Mesenchymal stem cell (in vitro differentiated cells and primary cell): Measurements from ENCODE around the gene E2F7.

Experiments
- DNase-seq: peaks from one replicate; pipeline ENCODE4 v3.0.0-alpha.2; 2013
- H2AFZ ChIP-seq: one replicate; pipeline ENCODE4 v1.6.1; 2013; ENCODE audit warnings: low read depth, mild to moderate bottlenecking, control low read depth, inconsistent platforms, low read length, moderate library complexity
- H2AK5ac ChIP-seq: 2 replicates; pipeline ENCODE4 v1.6.1; 2013; ENCODE audit warnings: low read length, moderate library complexity, mild to moderate bottlenecking, inconsistent platforms; ENCODE audit not compliant: severe bottlenecking
- H2BK120ac ChIP-seq: one replicate; pipeline ENCODE4 v1.6.1; 2013; ENCODE audit warnings: low read depth, mild to moderate bottlenecking, inconsistent platforms, low read length, moderate library complexity
- H2BK12ac ChIP-seq, 2 experiments: one replicate each; pipeline ENCODE4 v1.6.1; 2013; ENCODE audit warnings: inconsistent platforms in 2 of 2, low read length in 2 of 2, mild to moderate bottlenecking in 2 of 2, moderate library complexity in 2 of 2, control low read depth in 1 of 2
- H2BK15ac ChIP-seq: one replicate; pipeline ENCODE4 v1.6.1; 2013; ENCODE audit warnings: mild to moderate bottlenecking, low read depth, inconsistent platforms; ENCODE audit not compliant: poor library complexity, severe bottlenecking
- H2BK5ac ChIP-seq: 2 replicates; pipeline ENCODE4 v1.6.1; 2013; ENCODE audit warnings: low read depth, mild to moderate bottlenecking, low read length, control low read depth, inconsistent platforms; ENCODE audit not compliant: poor library complexity, severe bottlenecking
- H3K14ac ChIP-seq, 2 experiments: one replicate each; pipeline ENCODE4 v1.6.1; 2013; ENCODE audit warnings: inconsistent platforms in 2 of 2, low read length in 2 of 2, control low read depth in 1 of 2, mild to moderate bottlenecking in 1 of 2, moderate library complexity in 1 of 2
- H3K18ac ChIP-seq, 2 experiments: one replicate each; pipeline ENCODE4 v1.6.1; 2013; ENCODE audit warnings: inconsistent platforms in 2 of 2, low read length in 2 of 2, control low read depth in 1 of 2, low read depth in 1 of 2, mild to moderate bottlenecking in 1 of 2
- H3K23ac ChIP-seq, 2 experiments: one replicate each; pipeline ENCODE4 v1.6.1; 2013; ENCODE audit warnings: inconsistent platforms in 2 of 2, low read length in 2 of 2, mild to moderate bottlenecking in 2 of 2, moderate library complexity in 2 of 2, control low read depth in 1 of 2
- H3K27ac ChIP-seq: 2 replicates; pipeline ENCODE4 v1.5.1; 2013; ENCODE audit warnings: mild to moderate bottlenecking, moderate library complexity, low read length, control low read depth, inconsistent platforms; ENCODE audit not compliant: poor library complexity, severe bottlenecking
- H3K27me3 ChIP-seq, 2 experiments: 2 replicates each; pipeline versions ENCODE4 v1.6.1 to v1.7.0; 2013; ENCODE audit warnings: low read length in 2 of 2, mild to moderate bottlenecking in 2 of 2, moderate library complexity in 2 of 2, control low read depth in 1 of 2, inconsistent platforms in 1 of 2; ENCODE audit not compliant: control insufficient read depth in 1 of 2, insufficient read depth in 1 of 2
- H3K36me3 ChIP-seq, 2 experiments: 2 replicates each; pipeline versions ENCODE4 v1.6.1 to v1.7.0; 2013; ENCODE audit warnings: low read length in 2 of 2, control low read depth in 1 of 2, inconsistent platforms in 1 of 2, low read depth in 1 of 2, mild to moderate bottlenecking in 1 of 2; ENCODE audit not compliant: insufficient read depth in 2 of 2, control insufficient read depth in 1 of 2
- H3K4ac ChIP-seq, 2 experiments: one replicate each; pipeline ENCODE4 v1.6.1; 2013; ENCODE audit warnings: inconsistent platforms in 2 of 2, low read length in 2 of 2, mild to moderate bottlenecking in 2 of 2, moderate library complexity in 2 of 2, control low read depth in 1 of 2, low read depth in 1 of 2
- H3K4me1 ChIP-seq: 2 replicates; pipeline ENCODE4 v1.6.1; 2013; ENCODE audit warnings: low read depth, low read length, control low read depth; ENCODE audit not compliant: control insufficient read depth, insufficient read depth
- H3K4me2 ChIP-seq: 2 replicates; pipeline ENCODE4 v1.6.1; 2013; ENCODE audit warnings: low read length, mild to moderate bottlenecking, inconsistent platforms; ENCODE audit not compliant: poor library complexity, severe bottlenecking
- H3K4me3 ChIP-seq, 2 experiments: 2 replicates each; pipeline versions ENCODE4 v1.5.1 to v1.7.0; 2013; ENCODE audit warnings: low read length in 2 of 2, mild to moderate bottlenecking in 2 of 2, control low read depth in 1 of 2, low read depth in 1 of 2; ENCODE audit not compliant: insufficient read depth in 1 of 2
- H3K79me1 ChIP-seq: replicated peaks from 2 replicates; pipeline ENCODE4 v1.6.1; 2013; ENCODE audit warnings: mild to moderate bottlenecking, control low read depth, low read length, inconsistent platforms; ENCODE audit not compliant: poor library complexity, severe bottlenecking
- H3K9ac ChIP-seq: 2 replicates; pipeline ENCODE4 v1.7.0; 2013; ENCODE audit warnings: mild to moderate bottlenecking, low read length, moderate library complexity
- H3K9me3 ChIP-seq: 2 replicates; pipeline ENCODE4 v1.7.0; 2013; ENCODE audit warnings: mild to moderate bottlenecking, low read length; ENCODE audit not compliant: control insufficient read depth
- H4K8ac ChIP-seq: one replicate; pipeline ENCODE4 v1.6.1; 2013; ENCODE audit warnings: inconsistent platforms, mild to moderate bottlenecking, low read length, moderate library complexity
- H4K91ac ChIP-seq: one replicate; pipeline ENCODE4 v1.6.1; 2013; ENCODE audit warnings: mild to moderate bottlenecking, low read length, inconsistent platforms
- WGBS: methylation state at CpG from one replicate; pipeline ENCODE4 v1.1.7; 2013; ENCODE audit warnings: mixed read lengths; 5-methylcytosine and 5-hydroxymethylcytosine counted together

E2F7 gene

GRCh38 chr12:76976777-76977382 is 88.5 kb downstream of the E2F7 start:
- 75% methylated on average over 1 of the region's 2 CpGs for WGBS
- Histone ChIP-seq H2BK15ac (no peak overlapping the region), H2AK5ac (no peak overlapping the region), H3K23ac (no peak overlapping the region), H3K27me3 (peaks cover 0 to 15% of the 10 kb centered on the region in 2 experiments), H4K91ac (no peak overlapping the region), H3K27ac (no peak overlapping the region), H3K14ac (no peak overlapping the region), H3K79me1 (no peaks in the 10 kb centered on the region), H2BK120ac (no peak overlapping the region), H3K4ac (no peak overlapping the region), H3K4me1 (peaks cover 3% of the 10 kb centered on the region), H4K8ac (no peak overlapping the region), H2AFZ (no peak overlapping the region), H2BK12ac (no peak overlapping the region), H2BK5ac (no peak overlapping the region), H3K9ac (no peak overlapping the region), H3K9me3 (peaks cover 9% of the 10 kb centered on the region), H3K4me2 (no peak overlapping the region), H3K18ac (no peak overlapping the region), H3K36me3 (no peaks in the 10 kb centered on the region), H3K4me3 (no peak overlapping the region)
- DNase-seq, result no peak
